Mesendoderm (in vitro differentiated cells): Measurements from ENCODE around the gene FUCA1.
"Not testable (repeated sequence)": the region's sequence is repeated elsewhere in the genome, so short reads cannot be mapped to it uniquely, and the experiment has no call there.

Experiments
- DNase-seq: peaks from one replicate; pipeline ENCODE4 v3.0.0; 2013
- H2AK5ac ChIP-seq: 2 replicates; pipeline ENCODE4 v1.6.1; 2013; ENCODE audit warnings: low read length, inconsistent platforms
- H2BK120ac ChIP-seq: 2 replicates; pipeline ENCODE4 v1.6.1; 2013; ENCODE audit warnings: low read depth, mild to moderate bottlenecking, low read length, moderate library complexity, mixed read lengths
- H2BK15ac ChIP-seq: replicated peaks from 2 replicates; pipeline ENCODE4 v1.6.1; 2013; ENCODE audit warnings: low read depth, mild to moderate bottlenecking, moderate library complexity
- H2BK5ac ChIP-seq: 2 replicates; pipeline ENCODE4 v1.6.1; 2013; ENCODE audit warnings: low read length, inconsistent platforms
- H3K18ac ChIP-seq: 2 replicates; pipeline ENCODE4 v1.6.1; 2013; ENCODE audit warnings: mild to moderate bottlenecking, low read length, mixed read lengths
- H3K23ac ChIP-seq: one replicate; pipeline ENCODE4 v1.6.1; 2013; ENCODE audit warnings: low read length
- H3K27ac ChIP-seq: 2 replicates; pipeline ENCODE4 v1.5.1; 2013; ENCODE audit warnings: low read depth, mild to moderate bottlenecking, inconsistent platforms, low read length, moderate library complexity
- H3K27me3 ChIP-seq: 2 replicates; pipeline ENCODE4 v1.6.1; 2013; ENCODE audit warnings: low read length, control low read depth, mild to moderate bottlenecking, inconsistent platforms; ENCODE audit not compliant: insufficient read depth, poor library complexity
- H3K36me3 ChIP-seq: 2 replicates; pipeline ENCODE4 v1.6.1; 2013; ENCODE audit warnings: low read length, inconsistent platforms; ENCODE audit not compliant: control insufficient read depth, insufficient read depth
- H3K4ac ChIP-seq: one replicate; pipeline ENCODE4 v1.6.1; 2013; ENCODE audit warnings: low read depth, mild to moderate bottlenecking, low read length, moderate library complexity
- H3K4me1 ChIP-seq: 2 replicates; pipeline ENCODE4 v1.6.1; 2013; ENCODE audit warnings: low read depth, low read length, inconsistent platforms; ENCODE audit not compliant: control insufficient read depth
- H3K4me2 ChIP-seq: 2 replicates; pipeline ENCODE4 v1.6.1; 2013; ENCODE audit warnings: low read length
- H3K4me3 ChIP-seq: 2 replicates; pipeline ENCODE4 v1.5.1; 2013; ENCODE audit warnings: mild to moderate bottlenecking, low read length
- H3K56ac ChIP-seq: one replicate; pipeline ENCODE4 v1.6.1; 2013; ENCODE audit warnings: low read length
- H3K79me1 ChIP-seq: 2 replicates; pipeline ENCODE4 v1.6.1; 2013; ENCODE audit warnings: low read length, inconsistent platforms
- H3K79me2 ChIP-seq: 2 replicates; pipeline ENCODE4 v1.6.1; 2013; ENCODE audit warnings: mild to moderate bottlenecking, low read length; ENCODE audit not compliant: control insufficient read depth, insufficient read depth
- H3K9ac ChIP-seq: 2 replicates; pipeline ENCODE4 v1.6.1; 2013; ENCODE audit warnings: low read length, inconsistent platforms
- H4K5ac ChIP-seq: one replicate; pipeline ENCODE4 v1.6.1; 2013; ENCODE audit warnings: low read length
- H4K8ac ChIP-seq: one replicate; pipeline ENCODE4 v1.6.1; 2013; ENCODE audit warnings: low read depth, mild to moderate bottlenecking, control low read depth, low read length, moderate library complexity
- WGBS: extraction: QIAGEN DNeasy Blood & Tissue Kit; methylation state at CpG from one replicate; pipeline ENCODE4 v1.1.7; 2013; ENCODE audit warnings: low lambda C conversion rate, missing lambda C conversion rate; ENCODE audit not compliant: insufficient coverage; ENCODE audit errors: extremely low coverage; 5-methylcytosine and 5-hydroxymethylcytosine counted together

FUCA1 gene

DNA sequence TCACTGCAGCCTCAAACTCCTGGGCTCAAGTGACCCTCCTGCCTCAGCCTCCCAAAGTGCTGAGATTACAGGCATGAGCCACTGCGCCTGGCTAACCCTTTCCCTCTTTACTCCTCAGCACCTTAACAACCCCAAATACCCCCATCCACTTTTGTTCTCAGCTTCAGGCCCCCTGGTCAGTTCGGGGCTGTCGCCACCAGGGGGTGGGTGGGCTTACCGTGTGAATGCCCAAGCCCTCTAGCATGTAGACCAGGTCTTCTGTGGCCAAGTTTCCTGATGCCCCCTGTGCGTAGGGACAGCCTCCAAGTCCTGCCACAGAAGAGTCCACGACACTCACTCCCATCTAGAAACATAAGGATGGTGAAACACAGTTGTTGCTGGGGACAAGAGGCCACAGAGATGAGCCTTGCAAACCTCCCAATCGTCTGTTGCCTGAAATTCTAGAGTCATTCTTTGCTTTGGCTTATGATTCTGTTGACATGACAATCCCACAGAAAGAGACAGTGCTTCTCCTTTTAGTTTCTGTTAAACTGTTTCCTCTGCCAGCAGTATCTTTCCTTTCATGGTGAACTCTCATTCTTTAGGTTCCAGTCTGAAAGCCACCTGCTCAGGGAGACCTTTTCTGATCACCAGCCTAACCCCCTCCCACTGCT is 63.8 kb downstream of the FUCA1 start:
- H3K27me3 ChIP-seq, result no peaks in the 10 kb centered on the region
- WGBS, result no CpG with 5 or more reads among the region's 7 CpGs
- no peak overlapping the region for H3K56ac ChIP-seq
- no peak overlapping the region for H2BK15ac ChIP-seq
- H4K5ac ChIP-seq, result no peak overlapping the region
- H2BK120ac ChIP-seq, result no peak overlapping the region
- H2BK5ac ChIP-seq, result no peak overlapping the region
- no peaks in the 10 kb centered on the region for H3K79me1 ChIP-seq
- H3K4me3 ChIP-seq, result no peak overlapping the region
- no peaks in the 10 kb centered on the region for H3K4me1 ChIP-seq
- H3K27ac ChIP-seq, result no peak overlapping the region
- H3K9ac ChIP-seq, result no peak overlapping the region
- H4K8ac ChIP-seq, result no peak overlapping the region
- H3K4ac ChIP-seq, result no peak overlapping the region
- H3K36me3 ChIP-seq, result no peaks in the 10 kb centered on the region
- H3K23ac ChIP-seq, result no peak overlapping the region
- no peak overlapping the region for H3K18ac ChIP-seq
- DNase-seq, result no peak
- no peak overlapping the region for H2AK5ac ChIP-seq
- no peaks in the 10 kb centered on the region for H3K79me2 ChIP-seq
- H3K4me2 ChIP-seq, result no peak overlapping the region

DNA sequence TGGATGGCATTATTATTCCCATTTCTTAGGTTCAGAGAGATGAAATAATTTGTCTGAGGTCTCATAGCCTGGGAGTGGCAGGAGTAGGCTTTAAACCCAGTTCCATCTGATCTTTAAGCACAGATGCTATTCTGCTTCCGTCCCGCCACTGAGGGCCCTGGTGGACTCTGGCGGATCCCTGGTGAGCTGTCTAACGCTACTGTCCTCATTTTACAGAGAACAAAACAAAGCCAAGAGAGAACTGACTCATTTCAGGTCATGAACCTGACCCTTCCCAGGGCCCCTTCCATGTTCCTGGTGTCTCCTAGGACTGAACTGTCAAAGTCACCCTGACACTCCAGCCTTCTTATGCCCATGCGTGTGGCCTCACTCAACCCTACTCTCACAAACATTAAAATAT is 64.4 kb downstream of the FUCA1 start:
- H3K79me1 ChIP-seq, result no peaks in the 10 kb centered on the region
- no peak overlapping the region for H3K56ac ChIP-seq
- no peak overlapping the region for H2BK5ac ChIP-seq
- no peak overlapping the region for H2BK120ac ChIP-seq
- H4K8ac ChIP-seq, result no peak overlapping the region
- no peak overlapping the region for H3K23ac ChIP-seq
- H3K4me2 ChIP-seq, result no peak overlapping the region
- no CpG with 5 or more reads among the region's 5 CpGs for WGBS
- no peak overlapping the region for H4K5ac ChIP-seq
- H3K36me3 ChIP-seq, result no peaks in the 10 kb centered on the region
- no peak overlapping the region for H3K18ac ChIP-seq
- H3K4me1 ChIP-seq, result peaks cover 1% of the 10 kb centered on the region
- no peak overlapping the region for H2BK15ac ChIP-seq
- H3K9ac ChIP-seq, result no peak overlapping the region
- H3K4ac ChIP-seq, result no peak overlapping the region
- H3K27ac ChIP-seq, result no peak overlapping the region
- no peak overlapping the region for H3K4me3 ChIP-seq
- no peak for DNase-seq
- no peak overlapping the region for H2AK5ac ChIP-seq
- no peaks in the 10 kb centered on the region for H3K79me2 ChIP-seq
- no peaks in the 10 kb centered on the region for H3K27me3 ChIP-seq

DNA sequence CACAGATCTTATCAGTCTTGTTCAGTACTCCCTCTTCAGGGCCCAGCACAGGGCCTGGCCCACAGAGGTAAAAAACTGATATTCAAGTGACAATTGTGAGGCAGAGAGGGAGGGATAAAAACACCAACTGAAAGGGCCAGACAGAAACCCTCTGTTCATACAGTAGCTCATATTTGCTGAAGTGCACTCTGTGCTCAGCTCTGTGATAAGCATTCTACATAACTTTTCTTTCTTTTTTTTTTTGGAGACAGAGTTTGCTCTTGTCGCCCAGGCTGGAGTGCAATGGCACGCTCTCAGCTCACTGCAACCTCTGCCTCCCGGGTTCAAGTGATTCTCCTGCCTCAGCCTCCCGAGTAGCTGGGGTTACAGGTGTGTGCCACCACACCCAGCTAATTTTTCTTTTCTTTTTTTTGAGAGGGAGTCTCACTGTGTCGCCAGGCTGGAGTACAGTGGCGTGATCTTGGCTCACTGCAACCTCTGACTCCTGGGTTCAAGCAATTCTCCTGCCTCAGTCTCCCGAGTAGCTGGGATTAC is 65.2 kb downstream of the FUCA1 start:
- not testable (repeated sequence) for H3K4me3 ChIP-seq, H3K4me1 ChIP-seq
- no CpG with 5 or more reads among the region's 7 CpGs for WGBS

DNA sequence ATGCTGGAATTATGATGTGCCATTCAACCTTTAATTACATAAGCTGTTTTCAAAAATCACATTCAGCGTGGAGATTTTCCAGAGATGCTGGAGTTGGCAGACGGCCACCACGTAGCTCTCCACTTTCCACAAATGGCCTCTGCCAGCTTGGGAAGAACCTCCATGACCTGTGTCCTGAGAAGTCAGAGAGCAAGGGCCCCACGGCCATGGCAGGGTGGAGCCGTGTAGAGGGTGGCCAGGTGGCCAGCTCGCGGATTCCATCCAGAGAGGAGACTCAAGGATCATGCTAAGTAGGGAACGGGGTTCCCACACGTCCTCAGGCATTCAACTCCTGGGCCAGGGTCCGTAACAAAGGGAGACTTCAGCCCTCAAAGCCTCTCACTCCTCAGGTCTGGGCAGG is 66.2 kb downstream of the FUCA1 start:
- peaks cover 1% of the 10 kb centered on the region for H3K4me1 ChIP-seq
- no CpG with 5 or more reads among the region's 10 CpGs for WGBS

More for the DNA sequence above, 65.2 kb downstream of the FUCA1 start:
- not testable (repeated sequence) for H3K9ac ChIP-seq, H2BK120ac ChIP-seq, H3K79me2 ChIP-seq, H4K8ac ChIP-seq, H3K23ac ChIP-seq, H3K27ac ChIP-seq, H4K5ac ChIP-seq, H2BK15ac ChIP-seq, H3K4ac ChIP-seq, H2BK5ac ChIP-seq, H3K18ac ChIP-seq, H3K27me3 ChIP-seq, H3K36me3 ChIP-seq, H3K4me2 ChIP-seq, H3K56ac ChIP-seq, H2AK5ac ChIP-seq, H3K79me1 ChIP-seq, DNase-seq

DNA sequence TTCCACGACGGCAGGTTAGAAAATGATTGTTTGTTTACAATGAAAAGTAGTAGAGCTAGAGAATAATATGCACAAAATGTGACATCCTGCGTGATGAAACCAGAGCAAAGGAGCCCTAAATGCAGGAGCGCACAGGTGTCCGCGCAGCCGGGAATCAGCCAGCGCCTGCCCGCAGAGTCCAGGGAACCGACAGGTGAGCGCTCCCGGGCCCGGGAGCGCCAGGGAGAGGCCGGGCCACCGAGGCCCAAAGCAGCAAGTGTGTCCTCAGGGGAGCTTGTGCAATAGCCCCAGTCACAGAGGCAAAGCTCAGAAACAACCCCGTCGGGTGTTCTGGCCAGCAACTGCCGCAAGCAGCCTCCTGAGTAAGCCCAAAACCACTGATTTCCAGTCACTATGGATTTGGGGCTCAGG is 66.7 kb downstream of the FUCA1 start:
- no peak for DNase-seq

More for the DNA sequence above, 66.2 kb downstream of the FUCA1 start:
- Histone ChIP-seq H3K27me3 (no peaks in the 10 kb centered on the region), H3K4ac (no peak overlapping the region), H3K4me3 (no peak overlapping the region), H3K36me3 (peaks cover 2% of the 10 kb centered on the region), H3K9ac (no peak overlapping the region), H2BK120ac (no peak overlapping the region), H3K4me2 (no peak overlapping the region), H4K8ac (no peak overlapping the region), H3K79me1 (no peaks in the 10 kb centered on the region), H2AK5ac (no peak overlapping the region), H2BK15ac (no peak overlapping the region), H3K23ac (no peak overlapping the region), H3K27ac (no peak overlapping the region), H3K79me2 (no peaks in the 10 kb centered on the region), H3K18ac (no peak overlapping the region), H4K5ac (no peak overlapping the region), H3K56ac (peak overlapping the region; percentile 25), H2BK5ac (no peak overlapping the region)
- no peak for DNase-seq

More for the DNA sequence above, 66.7 kb downstream of the FUCA1 start:
- Histone ChIP-seq H3K79me1 (no peaks in the 10 kb centered on the region), H3K9ac (peak overlapping the region; percentile 74), H3K4me3 (peak overlapping the region; percentile 53), H2BK5ac (no peak overlapping the region), H2BK15ac (no peak overlapping the region), H3K4me2 (peak overlapping the region; percentile 76), H3K4ac (no peak overlapping the region), H3K79me2 (no peaks in the 10 kb centered on the region), H3K56ac (peak overlapping the region; percentile 88), H3K27me3 (no peaks in the 10 kb centered on the region), H3K23ac (no peak overlapping the region), H3K27ac (no peak overlapping the region), H4K8ac (no peak overlapping the region), H2BK120ac (no peak overlapping the region), H4K5ac (no peak overlapping the region), H3K18ac (peak overlapping the region; percentile 89), H3K4me1 (peaks cover 1% of the 10 kb centered on the region), H3K36me3 (peaks cover 2% of the 10 kb centered on the region), H2AK5ac (no peak overlapping the region)
- WGBS, result no CpG with 5 or more reads among the region's 19 CpGs
